Effector memory CD4-positive, alpha-beta T cell (primary cell): ENCODE results near the gene ME2.
"Not testable (repeated sequence)": the region's sequence is repeated elsewhere in the genome, so short reads cannot be mapped to it uniquely, and the experiment has no call there.

Experiments used
- DNase-seq, 3 donors: peaks; one replicate each; pipeline ENCODE4 v3.0.0-alpha.2; 2020
- H3K27ac ChIP-seq: 2 replicates; pipeline ENCODE4 v1.7.0; 2013; ENCODE audit warnings: mild to moderate bottlenecking, low read length, moderate library complexity; ENCODE audit not compliant: insufficient read depth, poor library complexity, severe bottlenecking
- H3K27me3 ChIP-seq: replicated peaks from 2 replicates; pipeline ENCODE4 v1.7.0; 2013; ENCODE audit warnings: mild to moderate bottlenecking, low read length; ENCODE audit not compliant: insufficient read depth, control insufficient read depth, poor library complexity, severe bottlenecking
- H3K36me3 ChIP-seq: 2 replicates; pipeline ENCODE4 v1.7.0; 2013; ENCODE audit warnings: mild to moderate bottlenecking, low read length, moderate library complexity; ENCODE audit not compliant: control insufficient read depth, insufficient read depth
- H3K4me1 ChIP-seq: 2 replicates; pipeline ENCODE4 v1.7.0; 2013; ENCODE audit warnings: low read length, mild to moderate bottlenecking; ENCODE audit not compliant: control insufficient read depth, insufficient read depth, poor library complexity, severe bottlenecking
- H3K4me3 ChIP-seq: 2 replicates; pipeline ENCODE4 v1.7.0; 2013; ENCODE audit warnings: low read length, low read depth, mild to moderate bottlenecking; ENCODE audit not compliant: insufficient read depth, poor library complexity, severe bottlenecking
- H3K9me3 ChIP-seq: 2 replicates; pipeline ENCODE4 v1.7.0; 2013; ENCODE audit warnings: mild to moderate bottlenecking, low read length, moderate library complexity; ENCODE audit not compliant: control insufficient read depth

ME2 gene

DNA sequence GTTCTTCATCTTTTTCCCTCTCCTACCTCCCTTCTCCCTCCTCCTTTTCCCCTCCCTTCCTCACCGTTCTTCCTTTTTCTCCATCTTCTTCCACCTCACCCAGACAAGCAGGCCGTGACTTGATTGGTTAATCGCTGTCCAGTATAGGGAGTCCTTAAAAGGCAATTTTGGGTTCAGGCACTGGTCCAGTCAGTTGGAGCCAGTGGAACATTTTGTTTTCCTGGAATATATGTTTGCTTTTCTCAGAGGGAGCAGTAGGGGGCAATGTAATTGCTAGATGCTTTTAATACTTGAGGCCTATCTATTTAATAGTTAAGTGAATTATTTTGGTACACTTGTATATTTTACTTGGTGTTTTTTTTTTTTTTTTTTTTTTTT, 103.9 kb downstream of the ME2 start:
- no peak overlapping the region for H3K4me3 ChIP-seq
- H3K4me1 ChIP-seq, result no peaks in the 10 kb centered on the region
- DNase-seq, result no peak
- H3K27ac ChIP-seq, result no peak overlapping the region
- no peaks in the 10 kb centered on the region for H3K27me3 ChIP-seq
- peaks cover 4% of the 10 kb centered on the region for H3K36me3 ChIP-seq
- H3K9me3 ChIP-seq, result no peaks in the 10 kb centered on the region

GRCh38 chr18:50986360-50987087, 107.6 kb downstream of the ME2 start:
- H3K27me3 ChIP-seq, result no peaks in the 10 kb centered on the region
- no peak overlapping the region for H3K27ac ChIP-seq
- peaks cover 4% of the 10 kb centered on the region for H3K36me3 ChIP-seq
- H3K9me3 ChIP-seq, result no peaks in the 10 kb centered on the region
- DNase-seq, result no peak
- H3K4me1 ChIP-seq, result no peaks in the 10 kb centered on the region
- no peak overlapping the region for H3K4me3 ChIP-seq

DNA sequence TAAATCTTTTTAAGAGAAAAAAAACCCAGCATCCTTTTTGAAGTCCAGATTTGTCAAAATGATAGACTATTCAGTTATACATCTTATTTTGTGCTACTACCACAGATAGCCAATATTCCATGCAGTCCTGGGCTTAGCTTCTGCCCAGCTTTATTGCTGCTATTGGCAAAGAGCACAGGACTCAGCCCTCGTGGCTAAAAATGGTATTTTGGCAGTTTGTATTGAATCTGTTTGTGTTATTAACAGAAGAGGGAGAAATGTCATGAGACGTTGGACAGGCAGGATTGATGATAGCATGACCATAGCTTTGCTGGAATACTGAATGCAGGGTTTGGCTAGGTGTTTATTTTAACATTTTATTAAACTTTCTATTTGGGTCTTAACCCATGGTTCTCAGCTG, 108.3 kb downstream of the ME2 start:
- DNase-seq, result no peak
- H3K27ac ChIP-seq, result no peak overlapping the region
- no peaks in the 10 kb centered on the region for H3K27me3 ChIP-seq
- no peaks in the 10 kb centered on the region for H3K4me1 ChIP-seq
- peaks cover 4% of the 10 kb centered on the region for H3K36me3 ChIP-seq
- H3K9me3 ChIP-seq, result no peaks in the 10 kb centered on the region
- H3K4me3 ChIP-seq, result no peak overlapping the region

GRCh38 chr18:50989711-50990110, 110.8 kb downstream of the ME2 start:
- peaks cover 4% of the 10 kb centered on the region for H3K36me3 ChIP-seq
- H3K4me3 ChIP-seq, result no peak overlapping the region
- no peaks in the 10 kb centered on the region for H3K4me1 ChIP-seq
- no peak overlapping the region for H3K27ac ChIP-seq
- no peaks in the 10 kb centered on the region for H3K9me3 ChIP-seq
- H3K27me3 ChIP-seq, result no peaks in the 10 kb centered on the region
- DNase-seq, result no peak

DNA sequence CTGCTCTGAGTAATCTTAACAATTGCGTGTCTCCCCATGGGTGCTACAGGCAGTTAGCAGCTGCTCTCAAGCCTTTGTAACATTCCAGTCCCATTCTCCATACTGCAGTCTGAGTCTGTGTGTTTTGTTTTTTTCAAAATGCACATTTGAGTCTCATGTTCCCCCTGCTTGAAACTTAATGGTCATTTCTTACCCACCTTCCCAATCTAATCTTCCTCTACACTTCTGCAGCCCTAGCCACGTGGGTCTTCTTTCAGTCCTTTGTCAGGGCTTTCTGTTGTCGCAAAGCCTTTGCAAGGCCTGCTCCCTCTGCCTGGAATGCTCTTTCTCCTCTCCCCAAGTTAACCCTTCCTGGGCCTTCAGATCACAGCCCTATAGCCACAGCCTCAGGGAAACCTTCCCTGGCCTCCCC, 113.4 kb downstream of the ME2 start:
- H3K4me3 ChIP-seq, result no peak overlapping the region
- H3K9me3 ChIP-seq, result no peaks in the 10 kb centered on the region
- no peaks in the 10 kb centered on the region for H3K27me3 ChIP-seq
- no peaks in the 10 kb centered on the region for H3K4me1 ChIP-seq
- no peak overlapping the region for H3K27ac ChIP-seq
- no peaks in the 10 kb centered on the region for H3K36me3 ChIP-seq
- DNase-seq, result no peak

GRCh38 chr18:50994031-50994430, 115.1 kb downstream of the ME2 start:
- no peak for DNase-seq
- H3K9me3 ChIP-seq, result no peaks in the 10 kb centered on the region
- H3K27me3 ChIP-seq, result no peaks in the 10 kb centered on the region
- H3K4me3 ChIP-seq, result no peak overlapping the region
- no peaks in the 10 kb centered on the region for H3K4me1 ChIP-seq
- H3K27ac ChIP-seq, result no peak overlapping the region
- H3K36me3 ChIP-seq, result no peaks in the 10 kb centered on the region

DNA sequence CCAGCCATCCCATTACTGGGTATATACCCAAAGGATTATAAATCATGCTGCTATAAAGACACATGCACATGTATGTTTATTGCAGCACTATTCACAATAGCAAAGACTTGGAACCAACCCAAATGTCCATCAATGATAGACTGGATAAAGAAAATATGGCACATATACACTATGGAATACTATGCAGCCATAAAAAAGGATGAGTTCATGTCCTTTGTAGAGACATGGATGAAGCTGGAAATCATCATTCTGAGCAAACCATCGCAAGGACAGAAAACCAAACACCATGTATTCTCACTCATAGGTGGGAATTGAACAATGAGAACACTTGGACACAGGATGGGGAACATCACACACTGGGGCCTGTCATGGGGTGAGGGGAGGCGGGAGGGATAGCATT, 124.3 kb downstream of the ME2 start:
- H3K36me3 ChIP-seq, H3K27ac ChIP-seq, H3K4me3 ChIP-seq, H3K27me3 ChIP-seq, H3K4me1 ChIP-seq, H3K9me3 ChIP-seq, DNase-seq: not testable (repeated sequence)
